PC-3 (cell line): ENCODE results near the gene TRIM47. TPM values are rescaled to one million over a fixed set of nuclear protein-coding genes. Genes with fewer than 3 reads are reported as not detected.

Experiments
- ATAC-seq: fragments of 200-7000 bp; cut with Tn5 transposase; 2 replicates; pipeline ENCODE4 v1.9.1; 2020; ENCODE audit warnings: mild to moderate bottlenecking, moderate library complexity
- BruUV-seq: library from RNA; stranded (reverse); fragments of 400-500 nt; replicated peaks from 2 replicates; lab custom pipeline; 2021; lab: Mats Ljungman, UMichigan
- CTCF ChIA-PET: fragments of 300-600 bp; sonication (Branson Sonifier 250); formaldehyde crosslinking; loops from one replicate; lab custom pipeline; 2022; ENCODE audit warnings: antibody characterized with exemption; lab: Charles Lee
- POLR2A ChIA-PET: fragments of 300-600 bp; sonication (Branson Sonifier 250); formaldehyde crosslinking; loops from one replicate; lab custom pipeline; 2022; ENCODE audit warnings: antibody characterized with exemption; ENCODE audit not compliant: unreplicated experiment; lab: Charles Lee
- DNase-seq: peaks from one replicate; pipeline ENCODE4 v3.0.0-alpha.2; 2015
- H2AFZ ChIP-seq: fragments of 300-600 bp; sonication (generic); 2 replicates; pipeline ENCODE4 v1.6.0; 2016; ENCODE audit warnings: antibody characterized with exemption, low read length
- H3F3A ChIP-seq: fragments of 300-600 bp; sonication (generic); one replicate; pipeline ENCODE4 v1.6.0; 2017; ENCODE audit warnings: antibody characterized with exemption, low read length, control low read depth, mild to moderate bottlenecking; ENCODE audit not compliant: unreplicated experiment
- H3K27ac ChIP-seq: fragments of 300-600 bp; sonication (generic); 2 replicates; pipeline ENCODE4 v1.5.1; 2016; ENCODE audit warnings: mild to moderate bottlenecking, low read length
- H3K27me3 ChIP-seq: fragments of 300-600 bp; sonication (generic); 2 replicates; pipeline ENCODE4 v1.6.1; 2016; ENCODE audit warnings: low read length, mixed read lengths
- H3K36me3 ChIP-seq: fragments of 300-600 bp; sonication (generic); 2 replicates; pipeline ENCODE4 v1.6.1; 2016; ENCODE audit warnings: low read depth, mixed run types, low read length, mixed read lengths
- H3K4me1 ChIP-seq: fragments of 300-600 bp; sonication (generic); 2 replicates; pipeline ENCODE4 v1.5.1; 2016; ENCODE audit warnings: low read length; ENCODE audit not compliant: insufficient read depth
- H3K4me2 ChIP-seq: fragments of 300-600 bp; sonication (generic); 2 replicates; pipeline ENCODE4 v1.6.0; 2016; ENCODE audit warnings: low read length
- H3K4me3 ChIP-seq: fragments of 300-600 bp; sonication (generic); 2 replicates; pipeline ENCODE4 v1.5.1; 2016; ENCODE audit warnings: mild to moderate bottlenecking, low read length, mixed read lengths
- H3K79me2 ChIP-seq: fragments of 300-600 bp; sonication (generic); 2 replicates; pipeline ENCODE4 v1.6.1; 2017; ENCODE audit warnings: low read length, mixed read lengths
- H3K9ac ChIP-seq: fragments of 300-600 bp; sonication (generic); 2 replicates; pipeline ENCODE4 v1.6.0; 2016; ENCODE audit warnings: mild to moderate bottlenecking, low read length
- H3K9me2 ChIP-seq: fragments of 300-600 bp; sonication (generic); replicated peaks from 2 replicates; pipeline ENCODE4 v1.6.1; 2016; ENCODE audit warnings: mixed run types, low read length, mixed read lengths
- H3K9me3 ChIP-seq: fragments of 300-600 bp; sonication (generic); 2 replicates; pipeline ENCODE4 v1.6.1; 2016; ENCODE audit warnings: low read length, mixed read lengths
- H4K20me1 ChIP-seq: fragments of 300-600 bp; sonication (generic); 2 replicates; pipeline ENCODE4 v1.6.1; 2016; ENCODE audit warnings: low read length, mixed read lengths
- CTCF ChIP-seq: fragments of 300-600 bp; sonication (generic); conservative IDR thresholded peaks from 2 replicates; pipeline ENCODE4 v1.5.1; 2017; ENCODE audit warnings: antibody characterized with exemption, low read depth, mild to moderate bottlenecking, low read length
- EZH2 ChIP-seq: fragments of 300-600 bp; sonication (generic); IDR thresholded peaks from one replicate; pipeline ENCODE4 v1.6.1; 2017; ENCODE audit warnings: antibody characterized with exemption, mild to moderate bottlenecking, low read length; ENCODE audit not compliant: unreplicated experiment
- EZH2phosphoT487 ChIP-seq: fragments of 300-600 bp; sonication (generic); IDR thresholded peaks from 2 replicates; pipeline ENCODE4 v1.6.1; 2018; ENCODE audit warnings: mild to moderate bottlenecking, antibody characterized with exemption, low read length, borderline replicate concordance
- intact Hi-C: fragments of 100-400 bp; cut with micrococcal nuclease; formaldehyde crosslinking; loops from 2 replicates; pipeline ENCODE4 v1.9.0; 2023
- total RNA-seq: library from RNA; depleted of rRNA; stranded (reverse); fragments of >200 nt; gene quantifications from 2 replicates; pipeline ENCODE4 v1.2.3, GENCODE V29; 2014

Gene TRIM47
- total RNA-seq, 1 experiment from 2014 or later: 73.7 TPM

DNA sequence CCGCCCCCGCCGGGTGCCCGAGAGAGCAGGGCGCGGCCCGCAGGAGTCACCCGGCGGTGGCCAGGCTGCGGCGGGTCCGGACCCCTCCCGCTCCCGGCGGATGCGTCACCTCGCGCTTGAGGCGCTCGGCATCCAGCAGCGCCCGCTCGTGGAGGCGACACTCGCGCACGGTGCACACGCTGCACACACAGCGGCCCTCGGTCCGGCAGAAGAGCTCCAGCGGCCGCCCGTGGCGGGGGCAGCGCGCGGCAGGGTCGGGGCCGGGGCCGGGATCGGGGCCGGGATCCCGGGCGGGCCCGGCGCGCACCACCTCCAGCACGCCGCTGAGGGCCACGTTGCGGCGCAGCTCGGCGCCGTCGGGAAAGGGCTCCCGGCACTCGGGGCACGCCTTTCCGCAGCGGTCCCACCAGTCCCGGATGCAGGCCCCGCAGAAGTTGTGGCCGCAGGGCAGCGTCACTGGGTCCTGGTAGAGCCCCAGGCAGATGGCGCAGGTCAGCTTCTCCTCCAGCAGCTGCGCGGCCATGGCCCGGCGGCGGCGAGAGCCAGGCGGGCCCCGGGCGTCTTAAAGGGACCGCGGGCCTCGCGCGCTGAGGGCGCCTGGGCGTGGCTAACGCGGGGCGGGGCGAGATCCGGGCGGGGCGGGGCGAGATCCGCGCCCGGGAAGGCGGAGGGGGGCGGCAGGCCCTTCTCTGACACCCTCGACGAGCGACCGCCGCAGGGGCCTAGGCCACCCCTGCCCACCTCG, 18.2 kb upstream of the TRIM47 start, which contains the start of gene TRIM65:
TRIM65 (minus strand) TSS at position 537 of the 745 bp plus-strand sequence; CDS start at position 523, 14 bp downstream.
- Histone ChIP-seq H3K9me2 (no peaks in the 10 kb centered on the region), H3F3A (peaks cover 9% of the 10 kb centered on the region), H3K27ac (peak within 1 kb of the TSS; percentile 74), H2AFZ (peak within 1 kb of the TSS; percentile 40), H3K4me3 (peak within 1 kb of the TSS; percentile 83), H3K4me1 (peaks cover 14% of the 10 kb centered on the region), H3K27me3 (no peaks in the 10 kb centered on the region), H3K9ac (peak within 1 kb of the TSS; percentile 94), H3K79me2 (peaks cover 30% of the 10 kb centered on the region), H3K4me2 (peak within 1 kb of the TSS; percentile 98), H3K36me3 (peaks cover 22% of the 10 kb centered on the region), H3K9me3 (no peaks in the 10 kb centered on the region), H4K20me1 (no peaks in the 10 kb centered on the region)
- TF ChIP-seq CTCF: peak; percentile 40
- TF ChIP-seq EZH2phosphoT487: peak; percentile 84
- TF ChIP-seq EZH2: no peak
- ChIA-PET CTCF (interaction anchor here (0.5 to 1.3 kb wide), 12 partner anchors 8 to 149 kb away, joined by 3 to 8 read pairs (median 4); partner anchors contain the start of genes GALK1, MRPL38 and WBP2), POLR2A (interaction anchor here (0.5 to 0.8 kb wide), 3 partner anchors 63 to 369 kb away, joined by 3 to 6 read pairs (median 4); partner anchors contain the start of gene UBALD2)
- intact Hi-C loops: loop anchor here (1.0 to 5.0 kb wide), 3 partner anchors 18 to 114 kb away; partner anchors contain the start of genes TRIM47, UNK and WBP2
- peak; percentile 87 for ATAC-seq
- DNase-seq: peak; percentile 91
- no TSS peak for BruUV-seq

DNA sequence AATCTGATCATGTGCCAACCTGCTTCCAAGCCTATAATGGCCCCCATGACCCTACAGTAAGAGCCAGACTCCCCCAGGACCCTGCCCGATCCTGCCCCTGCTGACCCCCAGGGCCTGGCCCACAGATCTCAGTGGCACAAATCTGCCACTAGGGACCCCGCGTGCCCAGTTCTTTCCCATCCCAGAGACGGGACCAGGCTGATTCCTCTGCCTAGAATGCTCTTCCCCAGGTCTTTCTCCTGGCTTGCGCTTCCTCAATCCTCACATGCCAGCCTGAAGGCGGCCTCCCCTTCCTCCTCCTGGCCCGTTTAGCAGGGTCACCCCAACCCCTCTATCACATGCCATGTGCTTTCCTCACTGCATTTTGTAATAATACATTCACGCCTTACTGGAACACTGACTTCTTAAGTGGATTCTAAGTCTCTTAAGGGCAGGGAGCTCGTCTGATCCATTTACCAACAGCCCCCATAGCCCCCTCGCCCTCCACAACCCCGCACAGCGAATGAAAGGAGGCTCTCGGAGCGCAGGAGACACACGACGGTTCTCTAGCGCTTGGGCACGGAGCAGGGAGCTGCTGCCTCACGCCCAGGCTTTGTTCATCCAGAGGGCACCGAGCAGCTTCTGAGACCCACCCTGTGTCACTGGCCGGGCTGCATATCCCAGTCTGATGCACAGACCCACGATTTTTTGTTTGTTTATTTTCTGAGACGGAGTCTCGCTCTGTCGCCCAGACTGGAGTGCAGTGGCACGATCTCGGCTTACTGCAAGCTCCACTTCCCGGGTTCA, 17.2 kb upstream of the TRIM47 start:
- Histone ChIP-seq H3K4me1 (peaks cover 14% of the 10 kb centered on the region), H3K4me3 (peak overlapping the region; percentile 83), H3K9me2 (no peaks in the 10 kb centered on the region), H3F3A (peaks cover 9% of the 10 kb centered on the region), H3K27ac (peak overlapping the region; percentile 74), H3K9me3 (no peaks in the 10 kb centered on the region), H2AFZ (peak overlapping the region; percentile 40), H3K36me3 (peaks cover 18% of the 10 kb centered on the region), H3K4me2 (peak overlapping the region; percentile 98), H3K27me3 (no peaks in the 10 kb centered on the region), H3K79me2 (peaks cover 30% of the 10 kb centered on the region), H4K20me1 (no peaks in the 10 kb centered on the region), H3K9ac (peak overlapping the region; percentile 94)
- POLR2A ChIA-PET: interaction anchor here (0.7 kb wide), 1 partner anchor 615 kb away, joined by 4 read pairs; no protein-coding TSS in a partner anchor
- TSS peak; percentile 54 for BruUV-seq
- CTCF ChIA-PET: interaction anchor here (1.0 to 1.1 kb wide), 2 partner anchors 49 to 51 kb away, joined by 3 to 4 read pairs; no protein-coding TSS in a partner anchor
- intact Hi-C loops: loop anchor here (1.0 to 5.0 kb wide), 3 partner anchors 17 to 113 kb away; partner anchors contain the start of genes TRIM47, UNK and WBP2
- TF ChIP-seq EZH2phosphoT487: no peak
- no peak for TF ChIP-seq EZH2
- peak; percentile 60 for TF ChIP-seq CTCF
- DNase-seq (peak; percentile 40), ATAC-seq (peak; percentile 4)
